ENCODE data around the gene PRR29.

DNA sequence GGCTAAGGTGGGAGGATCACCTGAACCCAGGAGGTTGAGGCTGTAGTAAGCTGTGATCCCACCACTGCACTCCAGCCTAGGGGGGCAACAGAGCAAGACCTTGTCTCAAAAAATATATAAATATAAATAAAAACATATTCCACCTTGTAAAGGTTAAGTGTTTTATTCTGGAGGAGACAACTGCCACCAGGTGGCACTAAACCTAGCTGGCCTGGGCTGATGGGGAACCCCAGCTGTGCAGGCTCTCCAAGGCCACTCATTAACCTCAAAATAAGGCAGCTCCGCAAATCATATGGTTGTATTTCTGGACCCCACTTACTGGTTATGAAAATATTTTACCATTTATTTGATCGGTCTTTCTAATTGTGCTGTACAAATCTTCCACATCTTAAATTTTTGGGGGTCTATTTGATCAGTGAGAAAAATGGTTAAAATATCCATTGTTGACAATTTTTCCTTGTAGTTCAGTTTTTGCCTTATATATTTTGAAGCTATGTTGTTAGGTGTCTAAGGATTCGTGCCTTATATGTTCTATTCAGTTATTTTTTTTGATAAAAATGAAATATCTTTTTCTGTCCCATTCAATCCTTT lies 30.8 kb downstream of the PRR29 start:
- no peak for TF ChIP-seq FOXP2 (optimal IDR thresholded peaks at IDR 0.05; ENCODE audit: control extremely low read depth, extremely low read length, insufficient read depth)
- TF ChIP-seq POLR2AphosphoS5 (IDR thresholded peaks at IDR 0.05; ENCODE audit: borderline replicate concordance, low read depth, low read length): no peak
- no peak for TF ChIP-seq EZH2 (IDR thresholded peaks at IDR 0.05)

Measured in SK-N-MC (cell line).